Choroid plexus epithelial cell (primary cell): ENCODE results near the gene KLHL29.

ENCODE experiments used
- DNase-seq: peaks from one replicate; pipeline ENCODE4 v3.0.0-alpha.2; 2010; ENCODE audit warnings: low read depth
- H3K4me3 ChIP-seq: 2 replicates; pipeline ENCODE4 v1.5.1; 2011; ENCODE audit warnings: low read depth, mild to moderate bottlenecking, control low read depth, low read length, moderate library complexity
- TF ChIP-seq, protein P1 (sequence below): conservative IDR thresholded peaks from 2 replicates; pipeline ENCODE4 v1.5.1; 2011; ENCODE audit warnings: low read depth, mild to moderate bottlenecking, control low read depth, inconsistent platforms, low read length, moderate library complexity

KLHL29 gene

DNA sequence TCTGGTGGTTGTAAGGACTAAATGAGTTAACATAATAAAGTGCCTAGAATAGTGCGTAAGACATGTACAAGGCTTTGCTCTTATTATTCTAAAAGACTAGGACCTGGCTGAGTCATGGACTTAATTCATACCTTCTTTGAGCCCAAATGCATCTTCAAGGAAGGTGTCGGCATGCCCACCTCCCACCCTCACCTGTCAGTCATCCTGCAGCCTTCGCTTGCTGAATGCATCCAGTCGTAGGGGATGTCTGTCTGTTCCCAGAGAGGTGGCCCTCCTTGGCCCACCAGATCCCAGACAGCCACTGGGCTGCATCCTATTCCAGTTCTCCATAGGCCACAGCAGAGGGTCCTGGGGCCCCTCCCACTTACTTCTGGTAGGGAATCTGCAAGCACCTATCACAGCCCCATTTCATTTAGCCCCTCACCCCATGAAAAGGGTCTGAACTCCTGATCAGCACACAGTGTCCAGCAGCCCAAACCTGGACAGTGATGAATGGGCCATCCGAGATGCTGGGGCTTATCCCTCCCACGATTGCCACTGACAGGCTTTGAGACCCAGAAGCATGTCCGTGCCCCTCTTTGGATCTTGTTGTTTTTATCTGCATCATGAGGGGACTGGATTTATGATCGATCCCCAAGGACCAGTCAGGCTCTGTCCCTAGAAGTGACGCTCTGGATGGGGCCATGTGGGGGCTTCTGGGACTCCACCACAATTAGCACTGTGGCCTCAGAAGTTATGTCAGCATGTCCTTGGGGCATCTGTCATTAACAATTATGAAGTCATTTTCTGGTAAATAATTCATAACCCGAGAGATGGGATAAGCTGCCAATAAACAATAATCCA lies 101.1 kb downstream of the KLHL29 start:
- no peak for DNase-seq
- H3K4me3 ChIP-seq, result no peak overlapping the region
- TF ChIP-seq, protein P1, sequence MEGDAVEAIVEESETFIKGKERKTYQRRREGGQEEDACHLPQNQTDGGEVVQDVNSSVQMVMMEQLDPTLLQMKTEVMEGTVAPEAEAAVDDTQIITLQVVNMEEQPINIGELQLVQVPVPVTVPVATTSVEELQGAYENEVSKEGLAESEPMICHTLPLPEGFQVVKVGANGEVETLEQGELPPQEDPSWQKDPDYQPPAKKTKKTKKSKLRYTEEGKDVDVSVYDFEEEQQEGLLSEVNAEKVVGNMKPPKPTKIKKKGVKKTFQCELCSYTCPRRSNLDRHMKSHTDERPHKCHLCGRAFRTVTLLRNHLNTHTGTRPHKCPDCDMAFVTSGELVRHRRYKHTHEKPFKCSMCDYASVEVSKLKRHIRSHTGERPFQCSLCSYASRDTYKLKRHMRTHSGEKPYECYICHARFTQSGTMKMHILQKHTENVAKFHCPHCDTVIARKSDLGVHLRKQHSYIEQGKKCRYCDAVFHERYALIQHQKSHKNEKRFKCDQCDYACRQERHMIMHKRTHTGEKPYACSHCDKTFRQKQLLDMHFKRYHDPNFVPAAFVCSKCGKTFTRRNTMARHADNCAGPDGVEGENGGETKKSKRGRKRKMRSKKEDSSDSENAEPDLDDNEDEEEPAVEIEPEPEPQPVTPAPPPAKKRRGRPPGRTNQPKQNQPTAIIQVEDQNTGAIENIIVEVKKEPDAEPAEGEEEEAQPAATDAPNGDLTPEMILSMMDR, result no peak

DNA sequence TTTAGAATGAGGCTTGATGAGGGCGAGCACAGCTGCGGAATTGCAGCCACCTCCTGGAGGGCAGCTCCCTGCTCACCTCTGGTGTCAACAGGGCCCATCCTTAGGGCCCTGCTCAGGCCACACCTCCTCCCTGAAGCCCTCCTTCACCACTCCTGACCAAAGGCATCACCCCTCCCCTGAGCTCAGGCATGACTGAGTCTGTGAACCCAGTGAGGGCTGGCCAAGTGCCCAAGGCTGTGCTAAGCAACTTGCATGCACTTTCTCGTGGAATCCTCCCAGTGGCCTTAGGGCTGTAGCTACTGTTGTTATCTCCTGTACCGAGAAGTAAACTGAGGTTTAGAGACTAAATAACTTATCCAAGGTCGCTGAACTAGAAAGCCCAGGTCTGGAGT lies 101.7 kb downstream of the KLHL29 start:
- DNase-seq, result peak; percentile 71
- TF ChIP-seq, protein P1, result no peak
- H3K4me3 ChIP-seq, result no peak overlapping the region

- DNase-seq, result peak; percentile 82
- H3K4me3 ChIP-seq, result no peak overlapping the region
- TF ChIP-seq, protein P1, result no peak
Observed at GRCh38 chr2:23487735-23488492, 102.9 kb downstream of the KLHL29 start.

- H3K4me3 ChIP-seq, result no peak overlapping the region
- TF ChIP-seq, protein P1, result no peak
- no peak for DNase-seq
Observed at GRCh38 chr2:23488584-23488983, 103.6 kb downstream of the KLHL29 start.

DNA sequence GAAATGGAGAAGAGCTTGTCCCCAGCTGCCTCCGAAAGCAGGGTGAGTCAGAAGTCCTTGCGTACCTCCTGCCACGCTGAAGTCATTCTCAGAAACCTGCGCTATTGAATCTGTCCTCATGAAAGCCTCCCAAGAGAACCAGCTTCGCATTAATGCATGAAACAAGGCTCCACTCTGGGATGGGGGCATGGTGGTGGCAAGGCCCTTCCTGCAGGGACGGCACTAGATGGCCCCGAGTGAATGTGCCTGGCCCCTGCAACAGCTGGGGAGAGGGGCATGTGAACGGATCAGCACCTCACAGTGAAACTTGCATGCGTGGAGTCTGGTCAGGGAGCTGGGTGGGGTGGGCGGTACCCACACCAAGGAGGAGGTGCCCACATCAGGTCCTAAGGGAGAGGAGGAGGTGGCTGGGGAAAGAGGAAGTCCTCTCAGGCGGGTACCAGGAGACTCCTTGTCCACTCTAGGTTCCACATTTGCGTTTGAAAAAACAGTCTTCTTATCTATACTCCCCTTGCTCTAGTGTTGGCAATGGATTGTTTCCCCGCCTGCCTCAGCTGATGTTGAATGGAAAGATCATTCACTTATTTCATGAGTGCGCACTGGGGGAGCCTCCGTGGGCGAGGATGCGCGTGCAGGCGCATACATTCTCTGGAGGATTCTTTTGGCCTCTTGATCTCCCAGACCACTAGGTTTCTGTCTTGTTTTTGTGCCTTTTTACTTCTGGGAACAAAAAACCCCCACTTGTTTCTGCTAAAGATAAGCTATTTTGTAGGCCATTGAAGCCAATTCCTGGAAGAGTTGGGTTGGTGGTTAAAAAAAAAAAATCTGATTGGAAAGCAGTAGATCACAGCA lies 104.7 kb downstream of the KLHL29 start:
- no peak overlapping the region for H3K4me3 ChIP-seq
- no peak for DNase-seq
- TF ChIP-seq, protein P1, result no peak

DNA sequence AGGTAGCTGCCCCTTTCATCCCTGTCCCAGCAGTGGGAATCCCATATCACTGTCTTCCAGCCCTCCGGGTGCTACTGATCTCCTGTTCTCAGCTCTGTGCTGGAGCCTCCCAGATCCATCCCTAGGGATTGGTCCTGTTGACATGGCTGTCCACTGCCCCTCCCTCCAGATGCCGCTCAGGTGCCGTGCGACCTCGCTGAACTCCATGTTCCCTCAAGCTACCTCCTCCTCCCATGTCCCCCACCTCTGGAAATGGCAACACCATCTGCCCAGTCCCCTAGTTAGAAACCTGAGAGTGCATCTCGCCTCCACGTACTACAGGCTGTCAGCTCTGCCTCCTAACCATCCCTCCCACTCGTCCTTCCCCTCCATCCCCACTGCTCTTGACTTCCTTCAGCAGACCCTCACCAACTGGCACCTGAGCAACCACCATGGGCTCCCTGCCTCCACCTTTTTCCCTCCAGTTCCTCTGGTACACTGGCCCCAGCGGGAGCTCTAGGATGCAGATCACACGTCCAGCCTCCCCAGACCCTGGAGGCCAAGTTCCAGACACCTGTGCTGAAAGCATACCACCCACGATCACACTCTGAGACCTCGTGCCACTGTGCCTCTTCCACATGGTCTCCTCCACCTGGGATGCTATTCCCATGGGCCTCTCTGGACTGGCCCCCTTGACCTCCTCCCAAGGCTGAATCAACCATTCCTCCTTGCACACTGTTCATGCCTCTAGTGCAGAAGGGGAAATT lies 106.8 kb downstream of the KLHL29 start:
- no peak overlapping the region for H3K4me3 ChIP-seq
- DNase-seq, result no peak
- TF ChIP-seq, protein P1, result no peak
